Measurements from ENCODE around the gene ROMO1.
"Not testable (repeated sequence)": the region's sequence is repeated elsewhere in the genome, so short reads cannot be mapped to it uniquely, and the experiment has no call there.

ROMO1 gene

GRCh38 chr20:35720165-35721123, 21.2 kb downstream of the ROMO1 start:
- Histone ChIP-seq H3K4me2 (ENCODE audit: low read length) (no peak overlapping the region), H3K4me3 (ENCODE audit: low read depth, low read length) (no peak overlapping the region), H3K36me3 (ENCODE audit: control insufficient read depth, insufficient read depth, low read length) (no peaks in the 10 kb centered on the region), H3K9ac (no peak overlapping the region), H3K79me2 (peaks cover 67% of the 10 kb centered on the region), H3K27me3 (ENCODE audit: control insufficient read depth, insufficient read depth, low read length) (no peaks in the 10 kb centered on the region), H3K4me1 (no peaks in the 10 kb centered on the region), H2AFZ (no peak overlapping the region), H3K9me3 (ENCODE audit: control insufficient read depth, low read length) (no peaks in the 10 kb centered on the region), H3K27ac (no peak overlapping the region)
- TF ChIP-seq, protein P1, sequence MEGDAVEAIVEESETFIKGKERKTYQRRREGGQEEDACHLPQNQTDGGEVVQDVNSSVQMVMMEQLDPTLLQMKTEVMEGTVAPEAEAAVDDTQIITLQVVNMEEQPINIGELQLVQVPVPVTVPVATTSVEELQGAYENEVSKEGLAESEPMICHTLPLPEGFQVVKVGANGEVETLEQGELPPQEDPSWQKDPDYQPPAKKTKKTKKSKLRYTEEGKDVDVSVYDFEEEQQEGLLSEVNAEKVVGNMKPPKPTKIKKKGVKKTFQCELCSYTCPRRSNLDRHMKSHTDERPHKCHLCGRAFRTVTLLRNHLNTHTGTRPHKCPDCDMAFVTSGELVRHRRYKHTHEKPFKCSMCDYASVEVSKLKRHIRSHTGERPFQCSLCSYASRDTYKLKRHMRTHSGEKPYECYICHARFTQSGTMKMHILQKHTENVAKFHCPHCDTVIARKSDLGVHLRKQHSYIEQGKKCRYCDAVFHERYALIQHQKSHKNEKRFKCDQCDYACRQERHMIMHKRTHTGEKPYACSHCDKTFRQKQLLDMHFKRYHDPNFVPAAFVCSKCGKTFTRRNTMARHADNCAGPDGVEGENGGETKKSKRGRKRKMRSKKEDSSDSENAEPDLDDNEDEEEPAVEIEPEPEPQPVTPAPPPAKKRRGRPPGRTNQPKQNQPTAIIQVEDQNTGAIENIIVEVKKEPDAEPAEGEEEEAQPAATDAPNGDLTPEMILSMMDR (IDR thresholded peaks at IDR 0.05), result no peak

DNA sequence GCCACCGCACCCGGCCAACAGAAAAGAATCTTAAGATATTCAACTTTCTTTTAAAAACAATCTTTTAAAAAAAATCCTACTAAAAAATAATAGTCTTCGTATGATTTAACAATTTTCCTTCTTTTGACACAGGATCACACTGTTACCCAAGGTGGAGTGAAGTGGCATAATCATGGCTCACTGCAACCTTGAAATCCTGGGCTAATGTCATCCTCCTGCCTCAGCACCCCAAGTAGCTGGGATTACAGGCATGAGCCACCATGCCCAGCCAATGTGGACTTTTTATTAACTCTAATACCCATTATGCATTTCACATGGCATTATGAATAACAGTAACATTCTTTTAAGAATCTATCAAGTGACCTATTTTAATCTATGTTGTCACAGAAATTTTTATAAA, 22.0 kb downstream of the ROMO1 start:
- H3K4me1 ChIP-seq, result no peaks in the 10 kb centered on the region
- H3K79me2 ChIP-seq, result peaks cover 70% of the 10 kb centered on the region
- no peak overlapping the region for H3K27ac ChIP-seq
- no peak overlapping the region for H3K4me3 ChIP-seq (ENCODE audit: low read depth, low read length)
- H3K36me3 ChIP-seq (ENCODE audit: control insufficient read depth, insufficient read depth, low read length), result no peaks in the 10 kb centered on the region
- H3K4me2 ChIP-seq (ENCODE audit: low read length), result no peak overlapping the region
- H2AFZ ChIP-seq, result no peak overlapping the region
- TF ChIP-seq, protein P1 (IDR thresholded peaks at IDR 0.05), result no peak
- H3K9ac ChIP-seq, result no peak overlapping the region
- H3K27me3 ChIP-seq (ENCODE audit: control insufficient read depth, insufficient read depth, low read length), result no peaks in the 10 kb centered on the region
- H3K9me3 ChIP-seq (ENCODE audit: control insufficient read depth, low read length), result no peaks in the 10 kb centered on the region

DNA sequence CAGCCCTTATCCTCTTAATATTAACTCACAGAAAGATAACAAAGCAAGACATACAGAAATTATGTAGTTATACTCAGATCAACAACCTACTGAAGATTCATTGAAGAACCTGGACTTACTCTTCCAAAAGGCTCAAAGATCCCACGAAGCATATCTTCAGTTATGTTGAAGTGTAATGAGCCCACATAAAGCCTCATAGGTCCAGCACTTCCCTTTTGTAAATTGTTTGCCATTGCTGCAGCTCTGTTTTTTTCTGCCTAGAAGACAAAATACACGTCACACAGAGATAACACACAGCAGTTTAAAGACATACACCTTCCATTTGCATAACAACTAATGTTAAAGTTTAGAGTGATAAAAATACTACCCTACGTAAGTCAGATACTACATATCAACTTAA, 22.4 kb downstream of the ROMO1 start:
- Histone ChIP-seq H3K9me3 (ENCODE audit: control insufficient read depth, low read length) (no peaks in the 10 kb centered on the region), H3K79me2 (peaks cover 71% of the 10 kb centered on the region), H3K4me3 (ENCODE audit: low read depth, low read length) (no peak overlapping the region), H3K4me1 (no peaks in the 10 kb centered on the region), H3K9ac (no peak overlapping the region), H3K27me3 (ENCODE audit: control insufficient read depth, insufficient read depth, low read length) (no peaks in the 10 kb centered on the region), H3K36me3 (ENCODE audit: control insufficient read depth, insufficient read depth, low read length) (no peaks in the 10 kb centered on the region), H3K4me2 (ENCODE audit: low read length) (no peak overlapping the region), H2AFZ (no peak overlapping the region), H3K27ac (no peak overlapping the region)
- TF ChIP-seq, protein P1 (IDR thresholded peaks at IDR 0.05), result no peak

- not testable (repeated sequence) for H3K9me3 ChIP-seq (ENCODE audit: control insufficient read depth, low read length); H3K4me1 ChIP-seq; H3K36me3 ChIP-seq (ENCODE audit: control insufficient read depth, insufficient read depth, low read length); H3K27ac ChIP-seq; H3K4me3 ChIP-seq (ENCODE audit: low read depth, low read length); H3K4me2 ChIP-seq (ENCODE audit: low read length); H3K9ac ChIP-seq; H3K27me3 ChIP-seq (ENCODE audit: control insufficient read depth, insufficient read depth, low read length); H2AFZ ChIP-seq
- peaks cover 73% of the 10 kb centered on the region for H3K79me2 ChIP-seq
These were observed 24.1 kb downstream of the ROMO1 start for GRCh38 chr20:35723275-35723639.

DNA sequence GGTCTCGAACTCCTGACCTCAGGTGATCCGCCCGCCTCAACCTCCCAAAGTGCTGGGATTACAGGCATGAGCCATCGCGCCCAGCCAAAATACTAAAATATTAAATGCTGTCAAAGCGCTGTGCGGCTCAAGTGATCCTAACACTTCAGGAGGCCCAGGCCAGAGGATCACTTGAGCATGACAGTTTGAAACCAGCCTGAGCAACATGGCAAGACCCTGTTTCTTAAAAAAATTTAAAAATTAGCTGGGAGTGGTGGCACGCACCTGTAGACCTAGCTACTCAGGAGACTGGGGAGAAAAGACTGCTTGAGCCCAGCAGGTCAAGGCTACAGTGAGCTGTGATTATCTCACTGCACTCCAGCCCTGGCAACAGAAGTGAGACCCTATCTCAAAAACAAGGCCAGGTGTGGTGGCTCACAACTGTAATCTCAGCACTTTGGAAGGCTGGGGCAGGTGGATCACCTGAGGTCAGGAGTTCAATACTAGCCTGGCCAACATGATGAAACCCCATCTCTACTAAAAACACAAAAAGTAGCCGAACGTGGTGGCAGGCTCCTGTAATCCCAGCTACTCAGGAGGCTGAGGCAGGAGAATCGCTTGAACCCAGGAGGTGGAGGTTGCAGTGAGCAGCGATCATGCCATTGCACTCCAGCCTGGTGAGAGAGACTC, 24.6 kb downstream of the ROMO1 start:
- peaks cover 73% of the 10 kb centered on the region for H3K79me2 ChIP-seq
- not testable (repeated sequence) for H3K4me2 ChIP-seq (ENCODE audit: low read length); H3K27ac ChIP-seq; H2AFZ ChIP-seq; H3K4me3 ChIP-seq (ENCODE audit: low read depth, low read length); H3K9ac ChIP-seq; H3K36me3 ChIP-seq (ENCODE audit: control insufficient read depth, insufficient read depth, low read length); H3K4me1 ChIP-seq; H3K27me3 ChIP-seq (ENCODE audit: control insufficient read depth, insufficient read depth, low read length); H3K9me3 ChIP-seq (ENCODE audit: control insufficient read depth, low read length)

Measured in parathyroid adenoma (tissue), 2 donors.